Ishikawa (cell line): Measurements from ENCODE around the gene KCTD2.

ENCODE experiments used
- CEBPB ChIP-seq: IDR thresholded peaks from 2 replicates; pipeline ENCODE4 v1.6.1; 2012
- EP300 ChIP-seq: IDR thresholded peaks from 2 replicates; pipeline ENCODE4 v1.6.1; 2012; ENCODE audit warnings: borderline replicate concordance
- FOXM1 ChIP-seq: IDR thresholded peaks from 2 replicates; pipeline ENCODE4 v1.6.1; 2012; ENCODE audit warnings: low read depth, borderline replicate concordance
- REST ChIP-seq: IDR thresholded peaks from 2 replicates; pipeline ENCODE4 v1.6.1; 2012; ENCODE audit warnings: low read depth, mild to moderate bottlenecking
- TAF1 ChIP-seq: IDR thresholded peaks from 2 replicates; pipeline ENCODE4 v1.6.1; 2012; ENCODE audit warnings: low read depth, mild to moderate bottlenecking
- TCF12 ChIP-seq: IDR thresholded peaks from 2 replicates; pipeline ENCODE4 v1.6.1; 2012; ENCODE audit warnings: low read depth
- ZBTB7A ChIP-seq: IDR thresholded peaks from 2 replicates; pipeline ENCODE4 v1.6.1; 2012; ENCODE audit warnings: low read depth
- TF ChIP-seq, protein P1 (sequence below): IDR thresholded peaks from 2 replicates; pipeline ENCODE4 v1.6.1; 2012

- TF ChIP-seq TCF12 (no peak), ZBTB7A (no peak), REST (no peak), CEBPB (no peak), TAF1 (no peak), FOXM1 (no peak), EP300 (no peak)
- TF ChIP-seq, protein P1, sequence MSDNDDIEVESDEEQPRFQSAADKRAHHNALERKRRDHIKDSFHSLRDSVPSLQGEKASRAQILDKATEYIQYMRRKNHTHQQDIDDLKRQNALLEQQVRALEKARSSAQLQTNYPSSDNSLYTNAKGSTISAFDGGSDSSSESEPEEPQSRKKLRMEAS: no peak
These were observed 14.9 kb upstream of the KCTD2 start for GRCh38 chr17:75031972-75032719.
